Tibial nerve (tissue), 4 donors: ENCODE data around the gene IFNG. TPM values are rescaled to one million over a fixed set of nuclear protein-coding genes. Genes with fewer than 3 reads are reported as not detected.
"Not testable (repeated sequence)": the region's sequence is repeated elsewhere in the genome, so short reads cannot be mapped to it uniquely, and the experiment has no call there.

Experiments
- DNase-seq, 2 donors: peaks; one replicate each; pipeline ENCODE4 v3.0.0-alpha.2; 2019; ENCODE audit warnings: low spot score in 2 of 2
- H3K27ac ChIP-seq, 4 donors: fragments of 200-600 bp; sonication (generic) in 3 of 4; one replicate each; pipeline ENCODE4 v1.5.1; 2017 to 2019; ENCODE audit warnings: mild to moderate bottlenecking in 1 of 4
- H3K27me3 ChIP-seq, 2 donors: fragments of 200-600 bp; sonication (generic) in 1 of 2; one replicate each; pipeline versions ENCODE4 v1.5.1 to v1.6.0; 2017 to 2019
- H3K36me3 ChIP-seq, 3 donors: fragments of 200-600 bp; sonication (generic); one replicate each; pipeline ENCODE4 v1.5.1; 2018 to 2019
- H3K4me1 ChIP-seq, 4 donors: fragments of 200-600 bp; sonication (generic) in 3 of 4; one replicate each; pipeline ENCODE4 v1.5.1; 2017 to 2019
- H3K4me3 ChIP-seq, 4 donors: fragments of 200-600 bp; sonication (generic) in 3 of 4; one replicate each; pipeline ENCODE4 v1.5.1; 2017 to 2019; ENCODE audit warnings: mild to moderate bottlenecking in 1 of 4, moderate library complexity in 1 of 4
- H3K9me3 ChIP-seq, 4 donors: fragments of 200-600 bp; sonication (generic) in 3 of 4; one replicate each; pipeline ENCODE4 v1.5.1; 2017 to 2019
- CTCF ChIP-seq, 5 experiments: fragments of 200-600 bp in 3 of 5; fragments of 450-650 bp in 2 of 5; sonication (generic) in 3 of 5; IDR thresholded peaks; one replicate each; pipeline ENCODE4 v1.5.1; 2016 to 2019; ENCODE audit warnings: antibody characterized with exemption in 5 of 5, mild to moderate bottlenecking in 3 of 5, moderate library complexity in 2 of 5
- EP300 ChIP-seq, 2 donors: sonication (generic); formaldehyde crosslinking; IDR thresholded peaks; one replicate each; pipeline ENCODE4 v1.6.1; 2017; ENCODE audit warnings: antibody characterized with exemption in 2 of 2, mild to moderate bottlenecking in 1 of 2
- POLR2A ChIP-seq, 2 donors: fragments of 450-650 bp; IDR thresholded peaks; one replicate each; pipeline ENCODE4 v1.6.1; 2017; ENCODE audit warnings: antibody characterized with exemption in 2 of 2, mild to moderate bottlenecking in 2 of 2, moderate library complexity in 2 of 2
- WGBS, 2 donors: methylation state at CpG; one replicate each; pipeline ENCODE4 v1.1.5; 2018; 5-methylcytosine and 5-hydroxymethylcytosine counted together
- total RNA-seq, 4 donors: library from RNA; depleted of rRNA; stranded (reverse); fragments of >200 nt; gene quantifications; one replicate each; pipeline ENCODE4 v1.1.0, GENCODE V29; 2016

The IFNG gene
- total RNA-seq = not detected

DNA sequence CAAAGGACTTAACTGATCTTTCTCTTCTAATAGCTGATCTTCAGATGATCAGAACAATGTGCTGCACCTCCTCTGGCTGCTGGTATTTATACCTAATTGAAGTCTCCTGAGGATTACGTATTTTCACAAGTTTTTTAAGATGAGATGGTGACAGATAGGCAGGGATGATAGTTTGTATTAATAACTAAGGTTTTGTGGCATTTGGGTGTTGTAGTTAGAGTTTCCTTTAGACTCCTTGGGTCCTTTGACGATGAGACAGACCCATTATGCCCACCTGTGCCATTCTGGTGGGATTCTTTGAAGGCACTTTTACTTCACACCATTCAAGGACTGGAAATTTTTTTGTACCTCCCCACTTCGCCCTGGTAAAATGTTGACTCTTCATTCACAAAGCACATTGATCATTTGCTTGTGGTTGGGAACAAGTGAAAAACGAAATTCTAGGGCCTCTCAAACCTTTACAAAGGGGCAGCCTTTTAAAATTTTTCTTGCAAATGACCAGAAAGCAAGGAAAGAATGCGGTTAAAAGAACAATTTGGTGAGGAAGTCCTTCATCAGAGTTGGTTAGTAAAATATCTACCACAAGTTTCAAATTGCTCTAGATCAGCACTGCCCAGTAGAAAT lies at the start of gene IFNG:
IFNG (minus strand) TSS at position 60 of the 624 bp plus-strand sequence. CDS start 125 bp downstream, outside the sequence.
- WGBS, 2 donors = 75 to 82% methylated on average over 5 of the region's 5 CpGs
- TF ChIP-seq EP300 (IDR thresholded peaks at IDR 0.05) = no peak
- no peak for TF ChIP-seq CTCF (IDR thresholded peaks at IDR 0.05)
- H3K36me3 ChIP-seq = no peaks in the 10 kb centered on the region
- DNase-seq = no peak
- H3K27me3 ChIP-seq = no peaks in the 10 kb centered on the region
- H3K4me1 ChIP-seq = no peaks in the 10 kb centered on the region
- no peak within 1 kb of the TSS for H3K4me3 ChIP-seq
- no peaks in the 10 kb centered on the region for H3K9me3 ChIP-seq
- no peak within 1 kb of the TSS for H3K27ac ChIP-seq

- WGBS, 2 donors = 47 to 55% methylated on average over 12 of the region's 12 CpGs
- H3K27me3 ChIP-seq, H3K27ac ChIP-seq, H3K4me3 ChIP-seq, H3K9me3 ChIP-seq, H3K36me3 ChIP-seq, H3K4me1 ChIP-seq, DNase-seq: not testable (repeated sequence)
Observed at GRCh38 chr12:68209048-68209728, 49.6 kb upstream of the IFNG start.

- H3K27ac ChIP-seq = no peak overlapping the region
- no peak for DNase-seq
- no peak for TF ChIP-seq EP300 (IDR thresholded peaks at IDR 0.05)
- no peak for TF ChIP-seq POLR2A (IDR thresholded peaks at IDR 0.05)
- no peak for TF ChIP-seq CTCF (IDR thresholded peaks at IDR 0.05)
Observed at GRCh38 chr12:68207276-68207675, 47.7 kb upstream of the IFNG start.

DNA sequence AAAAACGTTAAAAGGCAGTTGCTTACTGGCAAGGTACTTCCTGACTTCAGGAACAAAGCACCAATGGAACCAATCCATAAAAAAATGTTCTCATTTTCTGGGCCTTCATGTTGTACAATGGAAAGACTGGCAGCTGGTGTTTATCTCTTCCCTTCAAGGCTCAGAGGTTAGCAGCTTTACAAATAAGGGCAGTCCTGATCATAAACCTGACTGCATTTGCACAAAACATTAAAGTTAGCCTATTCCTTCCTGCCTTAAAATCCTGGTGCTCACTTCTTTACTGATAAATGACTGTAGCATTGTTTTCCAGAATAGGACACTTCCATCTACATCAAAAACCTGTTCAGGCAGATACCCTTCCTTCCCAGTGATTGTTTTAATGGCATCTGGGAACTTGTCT lies 46.9 kb upstream of the IFNG start:
- DNase-seq = no peak
- 31 to 39% methylated on average over 1 of the region's 1 CpG for WGBS, 2 donors

More at GRCh38 chr12:68207276-68207675, 47.7 kb upstream of the IFNG start:
- Histone ChIP-seq H3K4me3 (no peak overlapping the region), H3K9me3 (no peaks in the 10 kb centered on the region), H3K4me1 (no peaks in the 10 kb centered on the region), H3K27me3 (no peaks in the 10 kb centered on the region), H3K36me3 (no peaks in the 10 kb centered on the region)

DNA sequence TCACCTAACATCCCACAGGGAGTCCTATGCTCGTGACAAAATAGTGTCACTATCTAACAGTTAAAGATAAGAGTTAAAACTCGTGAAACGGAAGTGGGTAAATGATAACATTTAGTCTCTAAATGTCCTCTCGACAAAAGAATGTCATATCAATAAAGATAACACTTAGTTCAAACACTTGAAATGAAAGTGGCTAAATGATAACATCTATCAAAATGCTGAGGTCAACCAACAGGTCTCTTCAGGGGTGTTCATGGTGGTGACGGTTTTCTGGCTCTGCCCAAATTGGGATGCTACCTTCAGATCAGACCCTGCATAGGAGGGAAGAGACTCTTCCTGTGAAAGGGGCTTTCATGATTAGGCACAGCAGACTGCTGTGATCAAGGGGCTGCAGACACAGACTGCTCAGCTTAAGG lies 43.9 kb upstream of the IFNG start:
- Histone ChIP-seq H3K4me1 (no peaks in the 10 kb centered on the region), H3K9me3 (no peaks in the 10 kb centered on the region), H3K27ac (no peak overlapping the region), H3K4me3 (no peak overlapping the region), H3K27me3 (no peaks in the 10 kb centered on the region), H3K36me3 (no peaks in the 10 kb centered on the region)
- TF ChIP-seq EP300 (IDR thresholded peaks at IDR 0.05) (no peak), POLR2A (IDR thresholded peaks at IDR 0.05) (no peak), CTCF (IDR thresholded peaks at IDR 0.05) (no peak)
- no peak for DNase-seq
- WGBS, 2 donors = 75 to 79% methylated on average over 5 of the region's 5 CpGs

More for the DNA sequence above, 46.9 kb upstream of the IFNG start:
- no peak overlapping the region for H3K27ac ChIP-seq
- no peaks in the 10 kb centered on the region for H3K27me3 ChIP-seq
- no peaks in the 10 kb centered on the region for H3K4me1 ChIP-seq
- H3K9me3 ChIP-seq = no peaks in the 10 kb centered on the region
- H3K36me3 ChIP-seq = no peaks in the 10 kb centered on the region
- no peak overlapping the region for H3K4me3 ChIP-seq
- TF ChIP-seq CTCF (IDR thresholded peaks at IDR 0.05) (no peak), POLR2A (IDR thresholded peaks at IDR 0.05) (no peak), EP300 (IDR thresholded peaks at IDR 0.05) (no peak)
